CD4-positive, alpha-beta T cell treated with Interferon alpha-2 for 1 hour (primary cell): ENCODE measurements around the gene MAP3K14.

Experiments used
- DNase-seq, 2 donors: peaks; one replicate each; pipeline ENCODE4 v3.0.0-alpha.2; 2020 to 2022

MAP3K14 gene

DNA sequence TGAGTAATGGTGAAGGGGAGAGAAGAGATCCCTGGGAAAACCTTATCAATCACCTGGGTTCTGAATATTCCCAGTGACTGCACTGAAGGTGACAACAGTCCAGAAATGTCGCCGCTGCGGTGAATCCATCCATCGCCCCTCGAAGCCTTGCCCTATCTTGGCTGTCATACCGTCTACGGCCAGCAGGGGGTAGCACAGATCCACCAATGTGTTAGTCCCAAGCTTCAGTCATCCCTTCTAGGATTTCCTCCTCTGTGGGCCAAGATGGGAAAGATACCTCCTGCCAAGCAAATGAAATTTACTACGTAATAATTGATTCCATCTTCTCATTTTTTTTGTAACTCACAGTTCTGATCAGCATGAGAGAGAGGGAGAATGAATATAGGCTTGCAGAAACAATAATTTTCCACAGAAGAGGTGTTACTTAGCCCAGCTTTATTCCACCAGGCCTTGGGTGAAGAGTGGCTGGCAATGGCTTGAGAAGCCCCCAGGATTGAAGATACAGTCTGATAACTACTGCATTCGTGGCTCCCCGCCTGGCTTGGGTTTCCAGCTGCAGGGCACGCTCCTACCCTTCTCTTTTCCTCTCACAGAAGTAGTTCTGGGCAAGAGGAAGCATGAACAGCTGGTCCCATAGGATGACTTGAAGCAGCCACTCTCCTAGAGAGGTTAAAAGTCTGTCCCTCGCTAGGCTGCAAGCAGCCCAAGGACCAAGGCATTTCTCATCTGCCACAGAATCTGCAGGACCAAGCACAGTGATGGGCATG, 97.7 kb downstream of the MAP3K14 start:
- DNase-seq, result peak; percentile 79 to 88
